ENCODE measurements around the gene GRK6. TPM values are rescaled to one million over a fixed set of nuclear protein-coding genes. Genes with fewer than 3 reads are reported as not detected.

Gene GRK6
- total RNA-seq, 1 donor from 2014 or later: 46.4 TPM

- H3K4me3 ChIP-seq (ENCODE audit: low read depth, low read length): no peak overlapping the region
These were observed 37.0 kb upstream of the GRK6 start for GRCh38 chr5:177389241-177390169.

GRCh38 chr5:177390363-177391300 is 35.8 kb upstream of the GRK6 start:
- Histone ChIP-seq H3K36me3 (ENCODE audit: control insufficient read depth, insufficient read depth, low read length) (no peaks in the 10 kb centered on the region), H3K4me3 (ENCODE audit: low read depth, low read length) (no peak overlapping the region), H3K27me3 (ENCODE audit: control insufficient read depth, insufficient read depth, low read length) (peaks cover 5% of the 10 kb centered on the region)
- peak; percentile 96 for TF ChIP-seq CTCF (IDR thresholded peaks at IDR 0.05; ENCODE audit: insufficient read depth, low read length, poor library complexity, severe bottlenecking)
- DNase-seq (ENCODE audit: low read depth): no peak

More at GRCh38 chr5:177389241-177390169, 37.0 kb upstream of the GRK6 start:
- TF ChIP-seq CTCF (IDR thresholded peaks at IDR 0.05; ENCODE audit: insufficient read depth, low read length, poor library complexity, severe bottlenecking): no peak
- H3K36me3 ChIP-seq (ENCODE audit: control insufficient read depth, insufficient read depth, low read length): no peaks in the 10 kb centered on the region
- H3K27me3 ChIP-seq (ENCODE audit: control insufficient read depth, insufficient read depth, low read length): peaks cover 12% of the 10 kb centered on the region
- DNase-seq (ENCODE audit: low read depth): peak; percentile 78

GRCh38 chr5:177392765-177393164 is 33.7 kb upstream of the GRK6 start:
- no peak overlapping the region for H3K4me3 ChIP-seq (ENCODE audit: low read depth, low read length)
- H3K27me3 ChIP-seq (ENCODE audit: control insufficient read depth, insufficient read depth, low read length): peaks cover 12% of the 10 kb centered on the region
- no peak for TF ChIP-seq CTCF (IDR thresholded peaks at IDR 0.05; ENCODE audit: insufficient read depth, low read length, poor library complexity, severe bottlenecking)
- no peak for DNase-seq (ENCODE audit: low read depth)
- no peaks in the 10 kb centered on the region for H3K36me3 ChIP-seq (ENCODE audit: control insufficient read depth, insufficient read depth, low read length)

DNA sequence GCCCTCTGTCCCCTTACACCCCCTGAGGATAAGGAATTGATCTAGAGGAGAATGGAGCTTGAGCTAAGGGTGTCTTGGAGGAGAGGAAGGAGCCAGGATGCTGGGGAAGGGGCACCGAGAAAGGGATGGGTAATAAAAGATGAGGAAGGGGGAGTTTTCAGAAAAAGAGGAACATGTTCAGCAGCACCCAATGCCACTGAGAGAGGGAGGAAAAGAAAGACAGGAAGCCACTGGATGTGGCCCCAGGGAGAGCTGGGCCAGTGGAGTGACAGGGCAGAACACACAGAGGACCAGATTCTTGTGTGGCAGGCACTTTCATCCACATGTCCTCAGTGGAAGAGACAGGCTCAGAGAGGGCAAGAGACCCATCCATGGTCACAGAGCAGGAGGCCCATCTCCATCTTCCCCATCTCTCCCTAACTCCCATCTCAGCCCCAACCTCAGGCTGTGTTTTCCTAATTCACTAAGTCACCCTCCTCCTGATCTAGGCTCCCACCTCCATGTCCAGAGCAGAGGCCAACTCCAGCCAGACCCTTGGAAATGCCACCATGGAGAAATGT is 33.2 kb upstream of the GRK6 start:
- DNase-seq (ENCODE audit: low read depth): no peak
- no peaks in the 10 kb centered on the region for H3K36me3 ChIP-seq (ENCODE audit: control insufficient read depth, insufficient read depth, low read length)
- peaks cover 14% of the 10 kb centered on the region for H3K27me3 ChIP-seq (ENCODE audit: control insufficient read depth, insufficient read depth, low read length)
- no peak overlapping the region for H3K4me3 ChIP-seq (ENCODE audit: low read depth, low read length)
- TF ChIP-seq CTCF (IDR thresholded peaks at IDR 0.05; ENCODE audit: insufficient read depth, low read length, poor library complexity, severe bottlenecking): no peak

DNA sequence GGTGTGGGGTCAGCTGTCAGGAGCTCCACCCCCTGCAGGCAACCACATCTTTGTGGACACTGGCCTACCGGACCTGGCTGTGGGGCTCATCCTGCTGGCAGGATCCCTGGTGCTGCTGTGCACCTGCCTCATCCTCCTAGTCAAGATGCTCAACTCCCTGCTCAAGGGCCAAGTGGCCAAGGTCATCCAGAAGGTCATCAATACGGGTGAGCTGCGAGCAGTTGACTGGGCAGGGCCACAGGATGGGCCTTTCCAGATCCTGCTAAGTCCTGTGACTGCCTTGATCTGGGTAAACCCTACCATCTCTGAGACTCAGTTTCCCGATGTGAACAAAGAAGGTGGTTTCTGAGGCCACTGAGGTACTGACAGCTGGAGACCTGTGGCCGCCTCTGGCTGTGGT is 32.5 kb upstream of the GRK6 start:
- Histone ChIP-seq H3K36me3 (ENCODE audit: control insufficient read depth, insufficient read depth, low read length) (no peaks in the 10 kb centered on the region), H3K27me3 (ENCODE audit: control insufficient read depth, insufficient read depth, low read length) (peaks cover 16% of the 10 kb centered on the region), H3K4me3 (ENCODE audit: low read depth, low read length) (no peak overlapping the region)
- DNase-seq (ENCODE audit: low read depth): no peak
- TF ChIP-seq CTCF (IDR thresholded peaks at IDR 0.05; ENCODE audit: insufficient read depth, low read length, poor library complexity, severe bottlenecking): no peak

Measured in kidney epithelial cell (primary cell).